GM18951 (cell line): ENCODE measurements around the gene ZNF524.

Experiments
- POLR2A ChIP-seq: IDR thresholded peaks from 4 replicates; pipeline ENCODE4 v1.6.1; 2011; ENCODE audit warnings: mild to moderate bottlenecking; ENCODE audit not compliant: insufficient read length, insufficient read depth; ENCODE audit errors: extremely low read depth
- in situ Hi-C: fragments of 300-500 bp; cut with MboI; formaldehyde crosslinking; loops from one replicate; pipeline ENCODE4 v1.12.0; 2022; ENCODE audit warnings: low sequenced_read_pairs, mixed read lengths, inconsistent platforms; ENCODE audit not compliant: unreplicated experiment

ZNF524 gene

GRCh38 chr19:55602104-55603001 is 2.3 kb downstream of the ZNF524 start:
- in situ Hi-C loops: no loop called here
- TF ChIP-seq POLR2A: no peak

DNA sequence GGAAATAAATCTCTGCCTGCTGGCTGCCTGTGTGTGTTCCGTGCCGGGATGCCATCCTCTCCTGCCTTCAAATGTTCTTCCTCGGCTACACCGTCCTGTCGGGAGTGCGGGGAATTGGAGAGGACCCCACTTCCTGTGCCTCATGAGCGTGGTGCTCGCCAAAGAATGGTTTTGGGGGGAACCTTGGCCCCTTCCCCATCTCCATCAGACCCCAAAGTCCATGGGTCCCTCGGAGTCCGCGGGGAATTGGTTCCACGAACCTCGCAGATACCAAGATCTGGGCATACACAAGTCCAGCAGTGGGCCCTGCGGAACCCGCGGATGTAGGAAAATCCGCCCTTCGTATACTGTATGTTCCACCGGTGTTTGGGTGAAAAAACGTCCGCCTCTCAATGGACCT is 3.0 kb downstream of the ZNF524 start:
- in situ Hi-C loops: no loop called here
- TF ChIP-seq POLR2A: no peak

DNA sequence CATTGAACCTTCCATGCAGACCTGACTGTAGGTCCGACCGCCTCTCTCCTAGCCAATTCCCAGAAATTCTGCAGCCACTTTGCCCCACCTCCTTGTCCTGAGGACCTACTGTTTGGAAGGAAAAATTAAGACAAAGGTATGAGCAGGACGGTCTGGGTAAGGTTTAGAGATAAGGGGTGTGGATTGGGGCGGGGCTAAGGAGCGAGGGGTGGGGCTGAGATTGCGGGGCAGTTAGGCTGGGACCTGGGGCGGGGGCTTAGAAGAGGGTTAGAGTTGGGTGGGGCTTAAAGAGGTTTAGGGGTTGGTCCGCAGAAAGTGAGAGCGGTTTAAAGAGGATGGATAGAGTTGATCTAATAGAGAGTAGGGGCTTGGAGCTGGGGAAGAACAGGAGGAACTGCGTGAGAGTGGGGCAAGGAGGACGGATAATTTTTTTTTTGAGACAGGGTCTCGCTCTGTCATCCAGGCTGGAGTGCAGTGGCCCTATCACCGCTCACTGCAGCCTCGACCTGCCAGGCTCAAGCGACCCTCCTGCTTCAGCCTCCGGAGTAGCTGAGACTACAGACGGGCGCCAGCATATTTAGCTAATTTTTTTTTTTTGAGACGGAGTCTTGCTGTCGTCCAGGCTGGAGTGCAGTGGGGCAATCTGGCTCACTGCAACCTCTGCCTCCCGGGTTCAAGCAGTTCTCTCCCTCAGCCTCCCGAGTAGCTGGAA is 3.6 kb downstream of the ZNF524 start:
- in situ Hi-C loops: no loop called here

DNA sequence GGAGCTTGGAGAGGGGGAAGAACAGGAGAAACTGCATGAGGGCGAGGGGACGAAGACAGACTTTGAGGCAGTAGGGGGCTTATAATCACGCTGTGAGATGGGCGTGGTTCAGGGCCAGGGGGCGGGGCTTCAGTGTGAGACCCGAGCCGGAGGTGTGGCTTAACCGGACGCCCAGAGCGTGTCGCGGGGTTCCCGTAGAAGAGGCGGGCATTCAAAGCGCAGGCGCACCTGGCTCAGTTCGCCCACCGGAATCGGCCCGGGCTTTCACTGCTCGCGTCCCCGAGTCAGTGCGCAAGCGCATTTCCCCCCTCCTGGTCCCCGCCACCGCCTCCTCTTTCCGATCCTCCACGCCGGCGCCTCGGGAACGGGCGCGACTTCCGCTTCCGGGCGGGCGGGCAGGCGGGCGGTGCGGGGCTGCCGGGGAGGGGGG is 5.1 kb downstream of the ZNF524 start:
- in situ Hi-C loops: no loop called here
- TF ChIP-seq POLR2A: peak; percentile 59

More for the DNA sequence above, 3.6 kb downstream of the ZNF524 start:
- no peak for TF ChIP-seq POLR2A

- peak; percentile 40 for TF ChIP-seq POLR2A
- in situ Hi-C loops: no loop called here
These were observed 5.8 kb downstream of the ZNF524 start, which contains the start of gene ZNF865 for GRCh38 chr19:55605637-55606470. TSS of gene ZNF865 (plus strand) at chr19:55605647. CDS start at chr19:55613619, 7,972 bp downstream.

- in situ Hi-C loops: no loop called here
These were observed 6.3 kb downstream of the ZNF524 start for GRCh38 chr19:55606471-55606787.

DNA sequence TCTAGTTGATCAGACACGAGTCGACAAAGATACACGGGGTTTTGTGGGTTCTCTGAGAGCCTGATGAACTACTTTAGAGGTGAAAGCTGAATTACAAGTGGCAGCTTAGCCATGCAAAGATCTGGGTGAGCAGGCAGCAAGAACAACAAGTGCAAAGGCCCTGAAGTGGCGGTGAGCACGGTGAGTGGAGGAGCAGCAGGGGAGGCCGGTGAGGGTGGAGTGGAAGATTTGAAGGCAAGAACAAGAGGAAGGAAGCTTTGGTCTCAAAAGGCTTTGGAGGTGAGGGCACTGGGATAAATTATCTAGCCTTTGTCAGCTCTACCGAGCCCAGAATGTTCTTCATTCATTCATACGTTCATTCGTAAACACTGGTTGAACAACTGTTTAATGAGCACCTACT is 6.7 kb downstream of the ZNF524 start:
- TF ChIP-seq POLR2A: no peak
- in situ Hi-C loops: no loop called here

More at GRCh38 chr19:55606471-55606787, 6.3 kb downstream of the ZNF524 start:
- no peak for TF ChIP-seq POLR2A

GRCh38 chr19:55609326-55609725 is 9.2 kb downstream of the ZNF524 start:
- TF ChIP-seq POLR2A: no peak
- in situ Hi-C loops: no loop called here

DNA sequence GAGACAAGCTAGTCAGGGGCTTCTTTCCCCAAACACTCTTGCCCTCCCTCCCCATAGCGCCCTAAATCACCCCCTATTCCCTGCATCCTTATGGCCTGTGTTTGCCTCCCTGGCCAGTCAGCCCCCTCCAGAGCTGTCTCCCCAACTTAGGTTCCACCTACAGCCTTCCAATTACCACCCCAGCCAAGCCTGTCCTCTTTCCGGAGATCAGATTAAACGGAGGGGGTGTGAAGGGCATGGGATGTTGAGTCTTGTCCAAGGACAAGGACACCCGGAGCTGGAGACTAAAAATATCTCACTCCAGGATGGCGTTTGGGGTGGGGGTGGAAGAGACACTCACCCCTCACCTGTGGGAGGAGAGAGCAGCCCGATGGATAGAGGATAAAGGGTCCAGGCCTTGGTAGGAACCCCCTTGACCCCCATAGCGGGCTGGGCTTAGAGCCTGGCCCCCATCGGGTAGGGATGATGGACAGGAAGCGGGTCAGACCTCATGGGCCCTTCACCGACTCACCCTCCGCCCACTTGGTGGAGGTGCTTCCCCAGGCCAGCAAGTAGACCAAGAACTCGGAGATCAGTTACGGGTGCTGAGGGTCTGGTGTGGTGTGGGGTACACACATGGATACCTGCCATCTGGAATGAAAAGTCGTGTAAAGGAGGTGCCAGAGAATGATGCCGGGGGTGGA is 11.4 kb downstream of the ZNF524 start:
- in situ Hi-C loops: no loop called here
- no peak for TF ChIP-seq POLR2A

- in situ Hi-C loops: no loop called here
- no peak for TF ChIP-seq POLR2A
These were observed 12.0 kb downstream of the ZNF524 start for GRCh38 chr19:55611983-55612645.

GRCh38 chr19:55613396-55613795 is 13.3 kb downstream of the ZNF524 start:
- in situ Hi-C loops: no loop called here
- no peak for TF ChIP-seq POLR2A
